ENCODE data around the gene CD55. TPM values are rescaled to one million over a fixed set of nuclear protein-coding genes. Genes with fewer than 3 reads are reported as not detected.

Gene CD55
- total RNA-seq, 2 experiments from 2014 or later = 82.1 to 85.5 TPM

DNA sequence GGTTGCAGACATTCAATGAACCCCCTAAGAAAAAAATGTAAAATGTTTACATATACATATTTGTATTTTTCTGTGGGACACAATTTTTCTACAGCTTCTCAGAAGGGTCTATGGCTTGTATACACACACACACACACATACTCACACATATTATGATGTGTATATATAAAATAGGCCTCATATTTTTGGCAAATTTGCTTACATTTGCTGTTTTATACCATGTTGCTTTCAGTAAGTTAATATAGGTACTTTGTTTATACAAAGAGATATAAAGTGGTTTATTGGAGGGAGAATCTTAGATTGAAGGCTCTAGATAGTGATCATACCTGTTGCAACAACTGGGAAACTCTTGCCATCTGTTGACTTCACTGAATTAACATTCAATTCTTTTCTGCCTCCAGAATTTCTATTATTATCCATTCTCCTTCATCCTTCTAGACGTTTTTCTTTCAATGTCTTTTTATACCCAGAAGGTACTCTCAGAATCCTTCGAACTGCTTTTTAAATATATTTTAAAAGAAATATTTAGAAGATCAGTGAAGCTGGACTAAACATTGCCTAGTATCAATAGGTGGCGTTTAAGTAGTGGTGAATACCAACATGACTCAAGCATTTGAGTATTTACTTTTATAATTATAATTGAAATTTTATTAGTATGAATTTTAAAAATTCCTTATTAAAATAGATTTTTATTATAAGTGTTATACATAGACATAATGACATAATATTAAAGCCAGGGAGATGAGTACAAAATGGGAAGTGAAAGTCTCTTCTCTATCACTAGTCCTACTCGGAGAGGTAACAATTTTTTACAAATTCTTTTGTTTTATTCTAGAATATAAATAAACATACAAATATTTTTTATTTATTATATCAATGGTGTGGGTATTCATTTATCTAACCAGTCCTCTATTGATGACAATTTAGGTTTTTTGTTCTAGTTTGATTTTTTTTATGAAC lies 10.2 kb downstream of the CD55 start:
- Mint-ChIP-seq H3K27ac (no peak overlapping the region), H3K27me3 (ENCODE audit: low read depth) (no peaks in the 10 kb centered on the region), H3K9me3 (ENCODE audit: insufficient read depth) (peaks cover 33% of the 10 kb centered on the region), H3K4me1 (ENCODE audit: low read depth) (peaks cover 75% of the 10 kb centered on the region), H3K4me3 (no peak overlapping the region), H3K36me3 (ENCODE audit: low read depth) (peaks cover 94% of the 10 kb centered on the region)
- ATAC-seq = no peak
- CTCF ChIA-PET = interaction anchor here (1.4 kb wide), 1 partner anchor 73 kb away, joined by 3 read pairs; no protein-coding TSS in a partner anchor
- POLR2A ChIA-PET = interaction anchor here (0.5 to 1.5 kb wide), 2 partner anchors 10 to 75 kb away, joined by 3 to 7 read pairs; partner anchors contain the start of gene CD55
- DNase-seq = no peak

- H3K4me3 Mint-ChIP-seq = no peak overlapping the region
- H3K27ac Mint-ChIP-seq = peak overlapping the region; percentile 60
- H3K36me3 Mint-ChIP-seq (ENCODE audit: low read depth) = peaks cover 94% of the 10 kb centered on the region
- DNase-seq = no peak
- ATAC-seq = no peak
- peaks cover 76% of the 10 kb centered on the region for H3K4me1 Mint-ChIP-seq (ENCODE audit: low read depth)
- peaks cover 42% of the 10 kb centered on the region for H3K9me3 Mint-ChIP-seq (ENCODE audit: insufficient read depth)
- ChIA-PET POLR2A (interaction anchor here (5.1 kb wide), 1 partner anchor 10 kb away, joined by 169 read pairs; the partner anchor contains the start of gene CD55), CTCF (interaction anchor here (1.4 to 4.3 kb wide), 2 partner anchors 11 to 72 kb away, joined by 3 to 46 read pairs; partner anchors contain the start of gene CD55)
- H3K27me3 Mint-ChIP-seq (ENCODE audit: low read depth) = no peaks in the 10 kb centered on the region
Observed at GRCh38 chr1:207333009-207333600, 11.6 kb downstream of the CD55 start.

DNA sequence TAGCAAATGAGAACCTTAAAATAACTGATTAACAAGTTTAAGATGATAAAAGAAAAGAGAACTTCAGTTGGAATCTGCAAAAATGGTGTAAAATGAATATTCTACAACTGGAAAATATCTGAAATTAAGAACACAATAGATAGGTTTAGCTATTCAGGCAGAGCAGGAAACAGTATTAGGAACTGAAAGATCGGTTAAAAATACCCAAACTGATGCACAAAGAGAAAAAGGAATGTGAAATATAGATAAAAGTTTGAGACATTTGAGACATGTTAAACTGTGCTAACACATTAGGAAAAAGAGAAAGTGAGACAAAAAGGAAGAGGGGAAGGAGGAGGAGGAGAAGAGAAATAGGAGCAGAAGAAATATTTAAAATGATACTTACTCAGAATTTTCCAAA lies 12.1 kb downstream of the CD55 start:
- ChIA-PET POLR2A (interaction anchor here (5.1 kb wide), 1 partner anchor 10 kb away, joined by 169 read pairs; the partner anchor contains the start of gene CD55), CTCF (interaction anchor here (4.3 kb wide), 1 partner anchor 11 kb away, joined by 46 read pairs; the partner anchor contains the start of gene CD55)
- DNase-seq (no peak), ATAC-seq (no peak)
- Mint-ChIP-seq H3K4me1 (ENCODE audit: low read depth) (peaks cover 74% of the 10 kb centered on the region), H3K9me3 (ENCODE audit: insufficient read depth) (peaks cover 42% of the 10 kb centered on the region), H3K4me3 (no peak overlapping the region), H3K36me3 (ENCODE audit: low read depth) (peaks cover 94% of the 10 kb centered on the region), H3K27me3 (ENCODE audit: low read depth) (no peaks in the 10 kb centered on the region), H3K27ac (peak overlapping the region; percentile 60)

GRCh38 chr1:207334337-207334736 lies 12.9 kb downstream of the CD55 start:
- Mint-ChIP-seq H3K4me3 (peak overlapping the region; percentile 16), H3K4me1 (ENCODE audit: low read depth) (peaks cover 70% of the 10 kb centered on the region), H3K9me3 (ENCODE audit: insufficient read depth) (peaks cover 44% of the 10 kb centered on the region), H3K27me3 (ENCODE audit: low read depth) (no peaks in the 10 kb centered on the region), H3K36me3 (ENCODE audit: low read depth) (peaks cover 93% of the 10 kb centered on the region), H3K27ac (peak overlapping the region; percentile 66)
- no peak for ATAC-seq
- ChIA-PET CTCF (interaction anchor here (2.7 to 4.3 kb wide), 2 partner anchors 12 to 28 kb away, joined by 18 to 46 read pairs; partner anchors contain the start of gene CD55), POLR2A (interaction anchor here (5.1 kb wide), 1 partner anchor 11 kb away, joined by 169 read pairs; the partner anchor contains the start of gene CD55)
- no peak for DNase-seq

- ChIA-PET POLR2A (interaction anchor here (1.9 to 5.1 kb wide), 2 partner anchors 8 to 12 kb away, joined by 10 to 169 read pairs; partner anchors contain the start of gene CD55), CTCF (interaction anchor here (0.6 to 4.3 kb wide), 6 partner anchors 9 to 251 kb away, joined by 3 to 46 read pairs (median 11); partner anchors contain the start of gene CD55)
- H3K4me1 Mint-ChIP-seq (ENCODE audit: low read depth) = peaks cover 67% of the 10 kb centered on the region
- peak overlapping the region; percentile 77 for H3K27ac Mint-ChIP-seq
- DNase-seq = no peak
- peak overlapping the region; percentile 23 for H3K4me3 Mint-ChIP-seq
- peaks cover 51% of the 10 kb centered on the region for H3K9me3 Mint-ChIP-seq (ENCODE audit: insufficient read depth)
- H3K36me3 Mint-ChIP-seq (ENCODE audit: low read depth) = peaks cover 93% of the 10 kb centered on the region
- no peaks in the 10 kb centered on the region for H3K27me3 Mint-ChIP-seq (ENCODE audit: low read depth)
- ATAC-seq = no peak
Observed at GRCh38 chr1:207335138-207335537, 13.7 kb downstream of the CD55 start.

GRCh38 chr1:207335695-207336363 lies 14.4 kb downstream of the CD55 start:
- POLR2A ChIA-PET = interaction anchor here (0.7 to 5.1 kb wide), 6 partner anchors 8 to 247 kb away, joined by 3 to 169 read pairs (median 6); partner anchors contain the start of gene CD55
- CTCF ChIA-PET = interaction anchor here (0.6 to 4.3 kb wide), 12 partner anchors 10 to 252 kb away, joined by 3 to 46 read pairs (median 5); partner anchors contain the start of gene CD55
- DNase-seq = no peak
- H3K9me3 Mint-ChIP-seq (ENCODE audit: insufficient read depth) = peaks cover 47% of the 10 kb centered on the region
- no peaks in the 10 kb centered on the region for H3K27me3 Mint-ChIP-seq (ENCODE audit: low read depth)
- peak; percentile 41 for ATAC-seq
- peak overlapping the region; percentile 50 for H3K4me3 Mint-ChIP-seq
- peaks cover 64% of the 10 kb centered on the region for H3K4me1 Mint-ChIP-seq (ENCODE audit: low read depth)
- peaks cover 93% of the 10 kb centered on the region for H3K36me3 Mint-ChIP-seq (ENCODE audit: low read depth)
- H3K27ac Mint-ChIP-seq = peak overlapping the region; percentile 93

DNA sequence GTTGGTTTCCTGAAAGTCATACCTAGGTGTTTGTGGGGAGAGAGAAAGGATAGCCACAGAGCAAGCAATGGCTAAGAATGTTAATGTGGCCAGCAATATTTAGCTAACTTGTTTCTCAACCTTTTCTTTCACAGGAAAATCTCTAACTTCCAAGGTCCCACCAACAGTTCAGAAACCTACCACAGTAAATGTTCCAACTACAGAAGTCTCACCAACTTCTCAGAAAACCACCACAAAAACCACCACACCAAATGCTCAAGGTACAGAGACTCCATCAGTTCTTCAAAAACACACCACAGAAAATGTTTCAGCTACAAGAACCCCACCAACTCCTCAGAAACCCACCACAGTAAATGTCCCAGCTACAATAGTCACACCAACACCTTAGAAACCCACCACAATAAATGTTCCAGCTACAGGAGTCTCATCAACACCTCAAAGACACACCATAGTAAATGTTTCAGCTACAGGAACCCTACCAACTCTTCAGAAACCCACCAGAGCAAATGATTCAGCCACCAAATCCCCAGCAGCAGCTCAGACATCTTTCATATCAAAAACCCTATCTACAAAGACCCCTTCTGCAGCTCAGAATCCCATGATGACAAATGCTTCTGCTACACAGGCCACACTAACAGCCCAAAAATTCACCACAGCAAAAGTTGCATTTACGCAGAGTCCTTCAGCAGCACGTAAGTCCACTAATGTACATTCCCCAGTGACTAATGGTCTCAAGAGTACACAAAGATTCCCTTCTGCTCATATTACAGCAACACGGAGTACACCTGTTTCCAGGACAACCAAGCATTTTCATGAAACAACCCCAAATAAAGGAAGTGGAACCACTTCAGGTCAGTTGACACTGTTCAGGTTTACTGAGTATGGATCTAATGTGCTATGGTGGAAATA lies 15.3 kb downstream of the CD55 start:
- ATAC-seq = peak; percentile 78
- H3K4me1 Mint-ChIP-seq (ENCODE audit: low read depth) = peaks cover 71% of the 10 kb centered on the region
- peak overlapping the region; percentile 93 for H3K27ac Mint-ChIP-seq
- POLR2A ChIA-PET = interaction anchor here (0.6 to 5.1 kb wide), 12 partner anchors 9 to 248 kb away, joined by 3 to 169 read pairs (median 4); partner anchors contain the start of gene CD55
- H3K4me3 Mint-ChIP-seq = peak overlapping the region; percentile 51
- peaks cover 95% of the 10 kb centered on the region for H3K36me3 Mint-ChIP-seq (ENCODE audit: low read depth)
- peaks cover 50% of the 10 kb centered on the region for H3K9me3 Mint-ChIP-seq (ENCODE audit: insufficient read depth)
- peak; percentile 88 for DNase-seq
- no peaks in the 10 kb centered on the region for H3K27me3 Mint-ChIP-seq (ENCODE audit: low read depth)
- CTCF ChIA-PET = interaction anchor here (0.6 to 4.3 kb wide), 14 partner anchors 9 to 253 kb away, joined by 3 to 46 read pairs (median 4); partner anchors contain the start of gene CD55

- POLR2A ChIA-PET = interaction anchor here (1.6 kb wide), 1 partner anchor 21 kb away, joined by 4 read pairs; the partner anchor contains the start of gene CD55
- Mint-ChIP-seq H3K4me1 (ENCODE audit: low read depth) (peaks cover 79% of the 10 kb centered on the region), H3K27me3 (ENCODE audit: low read depth) (no peaks in the 10 kb centered on the region), H3K4me3 (peak overlapping the region; percentile 1), H3K27ac (peak overlapping the region; percentile 21), H3K9me3 (ENCODE audit: insufficient read depth) (peaks cover 26% of the 10 kb centered on the region), H3K36me3 (ENCODE audit: low read depth) (peaks cover 96% of the 10 kb centered on the region)
- CTCF ChIA-PET = no interaction called here
- DNase-seq (no peak), ATAC-seq (no peak)
Observed at GRCh38 chr1:207342332-207342731, 20.9 kb downstream of the CD55 start.

DNA sequence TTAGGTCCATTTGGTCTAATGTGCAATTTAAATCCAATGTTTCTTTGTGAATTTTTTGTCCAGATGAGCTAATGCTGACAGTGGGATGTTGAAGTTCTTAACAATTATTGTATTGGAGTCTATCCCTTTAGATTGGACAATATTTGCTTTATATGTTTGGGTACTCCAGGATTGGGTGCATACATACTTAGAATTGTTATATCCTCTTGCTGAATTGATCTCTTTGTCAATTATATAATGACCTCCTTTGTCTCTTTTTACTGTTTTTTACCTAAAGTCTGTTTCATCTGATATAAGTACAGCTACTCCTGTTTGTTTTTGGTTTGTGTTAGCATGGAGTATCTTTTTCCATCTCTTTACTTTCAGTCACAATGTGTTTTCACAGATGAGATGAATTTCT lies 22.2 kb downstream of the CD55 start:
- CTCF ChIA-PET = no interaction called here

DNA sequence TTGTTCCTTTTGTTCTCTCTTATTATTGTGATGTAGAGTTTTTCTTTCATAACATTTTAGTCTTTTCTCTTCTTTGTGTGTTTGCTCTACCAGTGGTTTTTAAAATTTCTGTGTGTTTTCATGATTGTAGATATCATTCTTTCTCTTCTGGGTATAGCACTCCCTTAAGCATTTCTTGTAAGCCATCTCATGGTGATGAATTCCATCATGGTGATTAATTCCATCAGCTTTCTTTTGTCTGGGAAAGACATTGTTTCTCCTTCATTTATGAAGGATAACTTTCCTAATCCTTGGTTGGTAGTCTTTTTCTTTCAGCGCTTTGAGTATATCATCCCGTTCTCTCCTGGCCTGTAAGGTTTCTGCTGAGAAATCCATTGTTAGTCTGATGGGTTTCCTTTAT lies 22.7 kb downstream of the CD55 start:
- CTCF ChIA-PET = no interaction called here
- DNase-seq = no peak
- Mint-ChIP-seq H3K27ac (peak overlapping the region; percentile 62), H3K4me1 (ENCODE audit: low read depth) (peaks cover 76% of the 10 kb centered on the region), H3K36me3 (ENCODE audit: low read depth) (peaks cover 97% of the 10 kb centered on the region), H3K27me3 (ENCODE audit: low read depth) (no peaks in the 10 kb centered on the region), H3K9me3 (ENCODE audit: insufficient read depth) (peaks cover 26% of the 10 kb centered on the region), H3K4me3 (no peak overlapping the region)
- POLR2A ChIA-PET = interaction anchor here (1.6 kb wide), 1 partner anchor 23 kb away, joined by 4 read pairs; the partner anchor contains the start of gene CD55
- ATAC-seq = no peak

More for the DNA sequence above, 22.2 kb downstream of the CD55 start:
- Mint-ChIP-seq H3K4me3 (no peak overlapping the region), H3K27ac (peak overlapping the region; percentile 37), H3K27me3 (ENCODE audit: low read depth) (no peaks in the 10 kb centered on the region), H3K9me3 (ENCODE audit: insufficient read depth) (peaks cover 24% of the 10 kb centered on the region), H3K4me1 (ENCODE audit: low read depth) (peaks cover 77% of the 10 kb centered on the region), H3K36me3 (ENCODE audit: low read depth) (peaks cover 96% of the 10 kb centered on the region)
- DNase-seq = no peak
- no peak for ATAC-seq
- POLR2A ChIA-PET = interaction anchor here (1.6 kb wide), 1 partner anchor 22 kb away, joined by 4 read pairs; the partner anchor contains the start of gene CD55
